Metanephros (tissue), 2 donors: ENCODE results near the gene AOC3. TPM values are rescaled to one million over a fixed set of nuclear protein-coding genes. Genes with fewer than 3 reads are reported as not detected.

Source experiments
- small RNA-seq: library from RNA; depleted of rRNA; stranded (forward); fragments of <200 nt; gene quantifications from one replicate; pipeline ENCODE3, GENCODE V24; 2014; ENCODE audit warnings: low replicate concordance
- total RNA-seq: library from RNA; depleted of rRNA; stranded (reverse); fragments of >200 nt; gene quantifications from one replicate; pipeline ENCODE4 v1.2.3, GENCODE V29; 2014

Gene AOC3, protein sequence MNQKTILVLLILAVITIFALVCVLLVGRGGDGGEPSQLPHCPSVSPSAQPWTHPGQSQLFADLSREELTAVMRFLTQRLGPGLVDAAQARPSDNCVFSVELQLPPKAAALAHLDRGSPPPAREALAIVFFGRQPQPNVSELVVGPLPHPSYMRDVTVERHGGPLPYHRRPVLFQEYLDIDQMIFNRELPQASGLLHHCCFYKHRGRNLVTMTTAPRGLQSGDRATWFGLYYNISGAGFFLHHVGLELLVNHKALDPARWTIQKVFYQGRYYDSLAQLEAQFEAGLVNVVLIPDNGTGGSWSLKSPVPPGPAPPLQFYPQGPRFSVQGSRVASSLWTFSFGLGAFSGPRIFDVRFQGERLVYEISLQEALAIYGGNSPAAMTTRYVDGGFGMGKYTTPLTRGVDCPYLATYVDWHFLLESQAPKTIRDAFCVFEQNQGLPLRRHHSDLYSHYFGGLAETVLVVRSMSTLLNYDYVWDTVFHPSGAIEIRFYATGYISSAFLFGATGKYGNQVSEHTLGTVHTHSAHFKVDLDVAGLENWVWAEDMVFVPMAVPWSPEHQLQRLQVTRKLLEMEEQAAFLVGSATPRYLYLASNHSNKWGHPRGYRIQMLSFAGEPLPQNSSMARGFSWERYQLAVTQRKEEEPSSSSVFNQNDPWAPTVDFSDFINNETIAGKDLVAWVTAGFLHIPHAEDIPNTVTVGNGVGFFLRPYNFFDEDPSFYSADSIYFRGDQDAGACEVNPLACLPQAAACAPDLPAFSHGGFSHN
- total RNA-seq: 9.6 TPM

GRCh38 chr17:42850954-42851353 is at the start of gene AOC3:
Gene AOC3, plus strand, starts transcription at chr17:42851199. Its CDS starts 145 bp downstream, at chr17:42851344.

GRCh38 chr17:42832934-42833766 is 17.8 kb upstream of the AOC3 start, which contains the start of gene PSME3:
Gene PSME3, plus strand, starts transcription at chr17:42833397. Its CDS starts 235 bp downstream, at chr17:42833632.

GRCh38 chr17:42844271-42844670 is 6.7 kb upstream of the AOC3 start, which contains the start of gene AOC2:
Gene AOC2, plus strand, starts transcription at chr17:42844580. Its CDS starts 47 bp downstream, at chr17:42844627.

DNA sequence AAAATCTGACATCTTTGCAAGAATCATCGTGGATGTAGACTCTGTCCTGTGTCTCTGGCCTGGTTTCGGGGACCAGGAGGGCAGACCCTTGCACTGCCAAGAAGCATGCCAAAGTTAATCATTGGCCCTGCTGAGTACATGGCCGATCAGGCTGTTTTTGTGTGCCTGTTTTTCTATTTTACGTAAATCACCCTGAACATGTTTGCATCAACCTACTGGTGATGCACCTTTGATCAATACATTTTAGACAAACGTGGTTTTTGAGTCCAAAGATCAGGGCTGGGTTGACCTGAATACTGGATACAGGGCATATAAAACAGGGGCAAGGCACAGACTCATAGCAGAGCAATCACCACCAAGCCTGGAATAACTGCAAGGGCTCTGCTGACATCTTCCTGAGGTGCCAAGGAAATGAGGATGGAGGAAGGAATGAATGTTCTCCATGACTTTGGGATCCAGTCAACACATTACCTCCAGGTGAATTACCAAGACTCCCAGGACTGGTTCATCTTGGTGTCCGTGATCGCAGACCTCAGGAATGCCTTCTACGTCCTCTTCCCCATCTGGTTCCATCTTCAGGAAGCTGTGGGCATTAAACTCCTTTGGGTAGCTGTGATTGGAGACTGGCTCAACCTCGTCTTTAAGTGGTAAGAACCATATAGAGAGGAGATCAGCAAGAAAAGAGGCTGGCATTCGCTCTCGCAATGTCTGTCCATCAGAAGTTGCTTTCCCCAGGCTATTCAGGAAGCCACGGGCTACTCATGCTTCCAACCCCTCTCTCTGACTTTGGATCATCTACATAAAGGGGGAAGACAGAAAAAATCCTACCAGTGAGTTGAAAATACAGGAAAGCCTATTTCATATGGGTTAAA is 49.7 kb downstream of the AOC3 start, which contains the start of gene G6PC1:
Gene G6PC1 (plus strand): TSS at position 340 of the 872 bp plus-strand sequence. CDS start 78 bp downstream, at position 418.

Small RNA genes within 50 kb of the gene (small RNA-seq; reads per million reads assigned to genes)
- gene MIR6781: not detected
- gene RNU6-287P: not detected

Other genes with a start within 250 kb of the AOC3 start
- 65.3 TPM for gene RETREG3, start 241.8 kb upstream of the AOC3 start, total RNA-seq
- 21.4 TPM for gene TUBG1, start 241.5 kb upstream of the AOC3 start, total RNA-seq
- 25.5 TPM for gene TUBG2, start 191.9 kb upstream of the AOC3 start, total RNA-seq
- gene PLEKHH3, start 174.2 kb upstream of the AOC3 start, total RNA-seq: 34.7 TPM
- gene CCR10, start 169.4 kb upstream of the AOC3 start, total RNA-seq: 2.2 TPM
- gene CNTNAP1, start 168.7 kb upstream of the AOC3 start, total RNA-seq: 13.6 TPM
- gene EZH1, start 106.2 kb upstream of the AOC3 start, total RNA-seq: 32.3 TPM
- gene RAMP2, start 90.0 kb upstream of the AOC3 start, total RNA-seq: 34.9 TPM
- gene VPS25, start 77.8 kb upstream of the AOC3 start, total RNA-seq: 65.6 TPM
- gene WNK4, start 70.6 kb upstream of the AOC3 start, total RNA-seq: 11.4 TPM
- gene COA3, start 52.5 kb upstream of the AOC3 start, total RNA-seq: 108 TPM
- gene CNTD1, start 52.3 kb upstream of the AOC3 start, total RNA-seq: 0.18 TPM
- 126 TPM for gene BECN1, start 26.9 kb upstream of the AOC3 start, total RNA-seq
- 36.5 TPM for gene PSME3, start 17.8 kb upstream of the AOC3 start, total RNA-seq
- gene AOC2, start 6.6 kb upstream of the AOC3 start, total RNA-seq: 1.6 TPM
- gene G6PC1, start 49.6 kb downstream of the AOC3 start, total RNA-seq: 6.0 TPM
- gene AARSD1, start 113.3 kb downstream of the AOC3 start, total RNA-seq: 30.5 TPM
- 5.8 TPM for gene PTGES3L, start 128.9 kb downstream of the AOC3 start, total RNA-seq
- 11.7 TPM for gene RUNDC1, start 129.4 kb downstream of the AOC3 start, total RNA-seq
- gene RPL27, start 147.2 kb downstream of the AOC3 start, total RNA-seq: 1,573 TPM
- gene IFI35, start 155.6 kb downstream of the AOC3 start, total RNA-seq: 9.8 TPM
- 61.9 TPM for gene VAT1, start 171.2 kb downstream of the AOC3 start, total RNA-seq
- gene RND2, start 174.0 kb downstream of the AOC3 start, total RNA-seq: 1.3 TPM